Bronchial epithelial cell (primary cell): Measurements from ENCODE around the gene BAHD1. TPM values are rescaled to one million over a fixed set of nuclear protein-coding genes. Genes with fewer than 3 reads are reported as not detected.

Source experiments
- DNase-seq: peaks from one replicate; pipeline ENCODE4 v3.0.0-alpha.2; 2010; ENCODE audit warnings: low read depth
- FAIRE-seq: peaks from 2 replicates; lab custom pipeline; 2011; peaks lifted over from hg19 to GRCh38; lab: Jason Lieb, UNC
- H3K27me3 ChIP-seq: 2 replicates; pipeline ENCODE4 v1.5.1; 2011; ENCODE audit warnings: low read length; ENCODE audit not compliant: control insufficient read depth, insufficient read depth
- H3K36me3 ChIP-seq: 2 replicates; pipeline ENCODE4 v1.5.1; 2011; ENCODE audit warnings: low read length; ENCODE audit not compliant: control insufficient read depth, insufficient read depth
- H3K4me3 ChIP-seq: 2 replicates; pipeline ENCODE4 v1.5.1; 2011; ENCODE audit warnings: mild to moderate bottlenecking, low read depth, low read length, control low read depth
- total RNA-seq: library from RNA; depleted of rRNA; stranded (reverse); fragments of >200 nt; gene quantifications from 2 replicates; pipeline ENCODE4 v1.2.1, GENCODE V29; 2014
- TF ChIP-seq, protein P1 (sequence below): IDR thresholded peaks from 2 replicates; pipeline ENCODE4 v1.5.1; 2011; ENCODE audit warnings: mild to moderate bottlenecking, moderate library complexity, low read length, control low read depth, inconsistent platforms; ENCODE audit not compliant: insufficient read depth, severe bottlenecking

Gene BAHD1
- total RNA-seq, 1 donor from 2014 or later = 4.2 TPM

GRCh38 chr15:40413036-40413435 lies 27.7 kb upstream of the BAHD1 start:
- DNase-seq (no peak), FAIRE-seq (no peak)
- Histone ChIP-seq H3K27me3 (no peaks in the 10 kb centered on the region), H3K36me3 (peaks cover 18% of the 10 kb centered on the region), H3K4me3 (no peak overlapping the region)
- TF ChIP-seq, protein P1, sequence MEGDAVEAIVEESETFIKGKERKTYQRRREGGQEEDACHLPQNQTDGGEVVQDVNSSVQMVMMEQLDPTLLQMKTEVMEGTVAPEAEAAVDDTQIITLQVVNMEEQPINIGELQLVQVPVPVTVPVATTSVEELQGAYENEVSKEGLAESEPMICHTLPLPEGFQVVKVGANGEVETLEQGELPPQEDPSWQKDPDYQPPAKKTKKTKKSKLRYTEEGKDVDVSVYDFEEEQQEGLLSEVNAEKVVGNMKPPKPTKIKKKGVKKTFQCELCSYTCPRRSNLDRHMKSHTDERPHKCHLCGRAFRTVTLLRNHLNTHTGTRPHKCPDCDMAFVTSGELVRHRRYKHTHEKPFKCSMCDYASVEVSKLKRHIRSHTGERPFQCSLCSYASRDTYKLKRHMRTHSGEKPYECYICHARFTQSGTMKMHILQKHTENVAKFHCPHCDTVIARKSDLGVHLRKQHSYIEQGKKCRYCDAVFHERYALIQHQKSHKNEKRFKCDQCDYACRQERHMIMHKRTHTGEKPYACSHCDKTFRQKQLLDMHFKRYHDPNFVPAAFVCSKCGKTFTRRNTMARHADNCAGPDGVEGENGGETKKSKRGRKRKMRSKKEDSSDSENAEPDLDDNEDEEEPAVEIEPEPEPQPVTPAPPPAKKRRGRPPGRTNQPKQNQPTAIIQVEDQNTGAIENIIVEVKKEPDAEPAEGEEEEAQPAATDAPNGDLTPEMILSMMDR = no peak

DNA sequence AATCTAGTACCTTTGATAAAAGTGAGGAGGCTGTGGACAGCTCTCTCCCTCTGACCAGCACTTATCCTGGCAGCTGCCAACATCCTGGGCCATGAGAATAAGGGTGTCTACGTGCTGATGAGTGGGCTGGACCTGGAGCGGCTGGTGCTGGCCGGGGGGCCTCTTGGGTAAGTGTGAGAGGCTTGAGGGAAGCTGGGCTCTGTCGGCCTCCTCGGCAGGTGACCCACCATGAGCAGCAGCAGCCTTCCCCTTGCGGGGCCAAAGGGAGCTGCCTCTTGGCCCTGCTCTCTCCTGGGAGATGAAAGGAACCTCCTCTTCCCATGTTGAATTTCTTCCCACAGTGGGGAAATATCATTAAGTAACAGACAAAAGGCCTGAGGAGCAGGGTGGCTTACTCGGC lies 25.9 kb upstream of the BAHD1 start:
- TF ChIP-seq, protein P1 = no peak
- H3K4me3 ChIP-seq = no peak overlapping the region
- H3K36me3 ChIP-seq = peaks cover 17% of the 10 kb centered on the region
- H3K27me3 ChIP-seq = no peaks in the 10 kb centered on the region
- no peak for DNase-seq
- FAIRE-seq = no peak

DNA sequence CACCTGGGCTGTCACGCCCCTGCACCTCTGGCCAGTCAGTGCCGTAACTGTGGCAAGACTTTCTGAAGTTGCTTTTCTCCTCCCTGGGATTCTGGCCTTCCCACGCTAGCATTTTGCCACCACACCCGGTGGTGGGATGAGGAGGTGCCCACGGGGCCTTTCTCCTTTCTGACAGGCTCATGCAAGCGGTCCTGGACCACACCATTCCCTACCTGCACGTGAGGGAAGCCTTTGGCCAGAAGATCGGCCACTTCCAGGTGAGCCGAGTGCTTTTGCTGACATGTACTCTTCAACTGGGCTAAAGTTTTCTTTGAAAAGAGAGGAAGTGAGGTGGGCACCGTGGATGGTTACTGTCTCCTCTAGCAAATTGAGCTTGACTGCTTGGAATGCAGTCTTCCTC lies 25.5 kb upstream of the BAHD1 start:
- Histone ChIP-seq H3K4me3 (no peak overlapping the region), H3K36me3 (peaks cover 17% of the 10 kb centered on the region), H3K27me3 (no peaks in the 10 kb centered on the region)
- no peak for DNase-seq
- TF ChIP-seq, protein P1 = no peak
- FAIRE-seq = no peak

DNA sequence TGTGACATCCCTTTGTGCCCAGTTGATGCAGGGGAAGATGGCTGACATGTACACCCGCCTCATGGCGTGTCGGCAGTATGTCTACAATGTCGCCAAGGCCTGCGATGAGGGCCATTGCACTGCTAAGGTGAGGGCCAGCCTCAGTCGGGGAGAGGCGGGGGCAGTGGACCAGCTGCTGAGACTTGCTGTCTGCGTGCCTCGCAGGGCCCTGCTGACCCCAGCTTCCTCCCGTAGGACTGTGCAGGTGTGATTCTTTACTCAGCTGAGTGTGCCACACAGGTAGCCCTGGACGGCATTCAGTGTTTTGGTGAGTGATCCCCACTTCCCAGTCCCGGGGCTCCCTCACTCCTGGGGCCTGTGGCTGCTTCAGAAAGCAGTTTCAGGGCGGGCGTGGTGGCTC lies 24.7 kb upstream of the BAHD1 start:
- DNase-seq (no peak), FAIRE-seq (no peak)

DNA sequence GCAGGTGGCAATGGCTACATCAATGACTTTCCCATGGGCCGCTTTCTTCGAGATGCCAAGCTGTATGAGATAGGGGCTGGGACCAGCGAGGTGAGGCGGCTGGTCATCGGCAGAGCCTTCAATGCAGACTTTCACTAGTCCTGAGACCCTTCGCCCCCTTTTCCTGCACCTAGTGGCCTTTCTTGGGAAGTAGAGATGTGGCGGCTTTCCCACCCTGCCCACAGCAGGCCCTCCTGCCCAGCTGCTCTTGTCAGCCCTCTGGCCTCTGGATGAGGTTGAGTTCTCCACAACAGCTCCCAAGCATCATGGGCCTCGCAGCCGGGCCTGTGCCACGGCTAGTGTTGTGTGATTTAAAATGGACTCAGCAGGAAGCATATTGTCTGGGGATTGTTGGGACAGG lies 22.6 kb upstream of the BAHD1 start:
- DNase-seq (no peak), FAIRE-seq (no peak)
- Histone ChIP-seq H3K36me3 (peaks cover 9% of the 10 kb centered on the region), H3K4me3 (no peak overlapping the region), H3K27me3 (no peaks in the 10 kb centered on the region)
- TF ChIP-seq, protein P1 = no peak

More for the DNA sequence above, 24.7 kb upstream of the BAHD1 start:
- H3K36me3 ChIP-seq = peaks cover 17% of the 10 kb centered on the region
- H3K4me3 ChIP-seq = no peak overlapping the region
- TF ChIP-seq, protein P1 = no peak
- H3K27me3 ChIP-seq = no peaks in the 10 kb centered on the region

GRCh38 chr15:40420071-40420713 lies 20.6 kb upstream of the BAHD1 start:
- TF ChIP-seq, protein P1 = no peak
- FAIRE-seq (no peak), DNase-seq (no peak)
- Histone ChIP-seq H3K27me3 (no peaks in the 10 kb centered on the region), H3K36me3 (peaks cover 9% of the 10 kb centered on the region), H3K4me3 (no peak overlapping the region)
